ENCODE measurements around the gene KRTAP9-6. TPM values are rescaled to one million over a fixed set of nuclear protein-coding genes. Genes with fewer than 3 reads are reported as not detected.
A peak's percentile ranks its signal among the peaks of the same experiment; 100 is the strongest.
"Not testable (repeated sequence)": the region's sequence is repeated elsewhere in the genome, so short reads cannot be mapped to it uniquely, and the experiment has no call there.

The KRTAP9-6 gene
- not detected in 2 replicates for polyA plus RNA-seq (2014; cell fraction: cytosol; rRNA removed)
- not detected in 2 replicates for polyA plus RNA-seq (2014; cell fraction: nucleus; rRNA removed)

DNA sequence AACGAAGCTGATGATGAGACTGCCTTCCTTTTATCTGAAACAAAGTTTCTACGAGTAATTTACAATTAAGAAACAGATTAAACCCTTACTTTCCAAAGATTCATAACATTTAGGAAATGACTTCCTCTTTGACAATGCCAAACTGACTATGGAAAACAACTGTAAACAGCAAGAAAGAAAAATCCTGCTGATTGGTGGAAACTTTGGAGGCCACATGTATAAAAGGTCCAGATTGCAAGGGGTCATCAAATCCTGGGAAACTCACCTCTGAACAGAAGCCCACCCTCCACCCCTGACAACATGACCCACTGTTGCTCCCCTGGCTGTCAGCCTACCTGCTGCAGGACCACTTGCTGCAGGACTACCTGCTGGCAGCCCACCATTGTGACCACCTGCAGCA, at the start of gene KRTAP9-6:
KRTAP9-6 (plus strand) TSS at position 301 of the 400 bp plus-strand sequence; CDS start at position 301, 0 bp downstream.
- DNase-seq (ENCODE audit: low spot score) = no peak

DNA sequence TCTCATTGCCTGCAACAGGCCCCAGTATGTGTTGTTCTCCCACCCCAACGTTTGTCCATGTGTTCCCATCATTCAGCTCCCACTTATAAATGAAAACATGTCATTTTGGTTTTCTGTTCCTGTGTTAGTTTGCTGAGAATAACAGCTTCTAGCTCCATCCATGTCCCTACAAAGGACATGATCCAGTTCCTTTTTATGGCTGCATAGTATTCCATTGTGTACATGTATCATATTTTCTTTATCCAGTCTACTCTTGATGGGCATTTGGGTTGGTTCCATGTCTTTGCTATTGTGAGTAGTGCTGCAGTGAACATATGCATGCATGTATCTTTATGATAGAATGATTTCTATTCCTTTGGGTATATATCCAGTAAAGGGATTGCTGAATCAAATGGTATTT, 49.5 kb upstream of the KRTAP9-6 start:
- no peak for DNase-seq (ENCODE audit: low spot score)

DNA sequence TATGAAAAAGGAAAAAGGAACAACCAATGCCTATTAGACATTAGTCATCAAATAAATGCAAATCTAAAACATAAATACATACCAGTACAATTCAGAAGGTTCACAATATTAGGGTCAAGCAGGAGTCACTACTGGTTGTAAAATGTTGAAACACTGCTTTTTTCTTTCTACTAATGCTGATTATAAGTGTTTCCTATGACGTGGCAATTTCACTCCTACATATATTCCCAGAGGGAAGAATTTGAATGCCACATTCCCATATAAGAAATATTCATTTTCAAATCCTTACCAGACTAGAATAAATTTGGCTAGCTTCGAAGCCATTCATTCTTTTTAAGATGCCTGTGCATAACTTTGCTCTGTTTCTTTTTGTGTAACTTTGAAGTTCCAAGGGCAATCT, 41.4 kb upstream of the KRTAP9-6 start:
- no peak for DNase-seq (ENCODE audit: low spot score)

GRCh38 chr17:41226051-41226450, 39.1 kb upstream of the KRTAP9-6 start:
- no peak for DNase-seq (ENCODE audit: low spot score)

DNA sequence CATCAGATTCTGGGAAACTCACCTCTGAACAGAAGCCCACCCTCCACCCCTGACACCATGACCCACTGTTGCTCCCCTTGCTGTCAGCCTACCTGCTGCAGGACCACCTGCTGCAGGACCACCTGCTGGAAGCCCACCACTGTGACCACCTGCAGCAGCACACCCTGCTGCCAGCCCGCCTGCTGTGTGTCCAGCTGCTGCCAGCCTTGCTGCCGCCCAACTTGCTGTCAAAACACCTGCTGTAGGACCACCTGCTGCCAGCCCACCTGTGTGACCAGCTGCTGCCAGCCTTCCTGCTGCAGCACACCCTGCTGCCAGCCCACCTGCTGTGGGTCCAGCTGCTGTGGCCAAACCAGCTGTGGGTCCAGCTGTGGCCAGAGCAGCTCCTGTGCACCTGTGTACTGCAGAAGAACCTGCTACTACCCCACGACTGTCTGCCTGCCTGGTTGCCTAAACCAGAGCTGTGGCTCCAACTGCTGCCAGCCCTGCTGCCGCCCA, 38.5 kb upstream of the KRTAP9-6 start, which contains the start of gene KRTAP9-2:
KRTAP9-2 (plus strand) TSS at position 51 of the 498 bp plus-strand sequence; CDS start at position 58, 7 bp downstream.
- DNase-seq (ENCODE audit: low spot score) = not testable (repeated sequence)

DNA sequence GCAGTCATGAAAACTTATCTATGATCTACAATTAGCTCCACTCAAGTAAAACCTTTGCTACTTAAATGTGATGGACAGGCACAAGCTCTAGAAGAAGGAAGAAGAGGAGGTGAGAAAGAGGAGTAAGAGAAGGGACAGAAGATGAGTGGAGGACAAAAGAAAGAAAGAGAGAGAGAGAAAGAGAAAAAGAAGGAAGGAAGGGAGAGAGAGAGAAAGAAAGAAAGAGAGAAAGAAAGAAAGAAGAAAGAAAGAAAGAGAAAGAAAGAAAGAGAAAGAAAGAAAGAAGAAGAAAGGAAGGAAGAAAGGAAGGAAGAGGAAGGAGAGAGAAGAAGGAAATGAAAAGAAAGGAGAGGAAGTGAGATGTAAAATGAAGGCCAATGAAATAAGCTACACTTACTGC, 35.1 kb upstream of the KRTAP9-6 start:
- DNase-seq (ENCODE audit: low spot score) = no peak

GRCh38 chr17:41231731-41232130, 33.4 kb upstream of the KRTAP9-6 start:
- DNase-seq (ENCODE audit: low spot score) = no peak

DNA sequence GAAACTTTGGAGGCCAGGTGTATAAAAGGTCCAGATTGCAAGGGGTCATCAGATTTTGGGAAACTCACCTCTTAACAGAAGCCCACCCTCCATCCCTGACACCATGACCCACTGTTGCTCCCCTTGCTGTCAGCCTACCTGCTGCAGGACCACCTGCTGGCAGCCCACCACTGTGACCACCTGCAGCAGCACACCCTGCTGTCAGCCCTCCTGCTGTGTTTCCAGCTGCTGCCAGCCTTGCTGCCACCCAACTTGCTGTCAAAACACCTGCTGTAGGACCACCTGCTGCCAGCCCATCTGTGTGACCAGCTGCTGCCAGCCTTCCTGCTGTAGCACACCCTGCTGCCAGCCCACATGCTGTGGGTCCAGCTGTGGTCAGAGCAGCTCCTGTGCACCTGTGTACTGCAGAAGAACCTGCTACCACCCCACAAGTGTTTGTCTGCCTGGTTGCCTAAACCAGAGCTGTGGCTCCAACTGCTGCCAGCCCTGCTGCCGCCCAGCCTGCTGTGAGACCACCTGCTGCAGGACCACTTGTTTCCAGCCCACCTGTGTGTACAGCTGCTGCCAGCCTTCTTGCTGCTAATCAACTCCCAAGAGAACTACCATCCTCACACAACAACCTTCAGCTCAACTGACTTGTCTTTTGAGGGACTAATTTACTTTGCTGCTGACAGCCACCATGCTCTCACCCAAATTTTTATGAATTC, 32.6 kb upstream of the KRTAP9-6 start, which contains the start of gene KRTAP9-3:
KRTAP9-3 (plus strand) TSS at position 51 of the 707 bp plus-strand sequence; CDS start at position 104, 53 bp downstream.
- not testable (repeated sequence) for DNase-seq (ENCODE audit: low spot score)

DNA sequence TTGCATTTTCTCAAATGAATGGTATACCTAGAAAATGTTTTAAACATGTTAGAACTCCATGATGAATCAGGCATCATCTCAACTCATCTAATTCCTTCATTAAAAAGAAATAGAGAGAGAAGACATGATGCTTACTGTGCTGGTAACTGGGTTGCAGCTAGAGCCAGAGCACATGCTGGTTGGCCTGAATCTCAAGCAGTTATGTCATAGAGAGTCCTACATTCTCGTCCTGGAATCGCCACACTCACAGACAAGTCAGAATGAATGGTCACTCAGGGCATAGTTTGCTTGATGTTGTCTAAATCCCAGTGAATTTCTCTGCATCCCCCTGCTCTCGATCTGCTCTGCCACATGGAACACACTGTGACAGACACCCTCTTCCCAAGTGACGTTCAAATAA, 28.1 kb upstream of the KRTAP9-6 start:
- DNase-seq (ENCODE audit: low spot score) = not testable (repeated sequence)

DNA sequence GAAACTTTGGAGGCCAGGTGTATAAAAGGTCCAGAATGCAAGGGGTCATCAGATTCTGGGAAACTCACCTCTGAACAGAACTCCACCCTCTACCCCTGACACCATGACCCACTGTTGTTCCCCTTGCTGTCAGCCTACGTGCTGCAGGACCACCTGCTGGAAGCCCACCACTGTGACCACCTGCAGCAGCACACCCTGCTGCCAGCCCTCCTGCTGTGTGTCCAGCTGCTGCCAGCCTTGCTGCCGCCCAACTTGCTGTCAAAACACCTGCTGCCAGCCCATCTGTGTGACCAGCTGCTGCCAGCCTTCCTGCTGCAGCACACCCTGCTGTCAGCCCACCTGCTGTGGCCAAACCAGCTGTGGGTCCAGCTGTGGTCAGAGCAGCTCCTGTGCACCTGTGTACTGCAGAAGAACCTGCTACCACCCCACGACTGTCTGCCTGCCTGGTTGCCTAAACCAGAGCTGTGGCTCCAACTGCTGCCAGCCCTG, 27.2 kb upstream of the KRTAP9-6 start, which contains the start of gene KRTAP9-8:
KRTAP9-8 (plus strand) TSS at position 51 of the 489 bp plus-strand sequence; CDS start at position 104, 53 bp downstream.
- not testable (repeated sequence) for DNase-seq (ENCODE audit: low spot score)

DNA sequence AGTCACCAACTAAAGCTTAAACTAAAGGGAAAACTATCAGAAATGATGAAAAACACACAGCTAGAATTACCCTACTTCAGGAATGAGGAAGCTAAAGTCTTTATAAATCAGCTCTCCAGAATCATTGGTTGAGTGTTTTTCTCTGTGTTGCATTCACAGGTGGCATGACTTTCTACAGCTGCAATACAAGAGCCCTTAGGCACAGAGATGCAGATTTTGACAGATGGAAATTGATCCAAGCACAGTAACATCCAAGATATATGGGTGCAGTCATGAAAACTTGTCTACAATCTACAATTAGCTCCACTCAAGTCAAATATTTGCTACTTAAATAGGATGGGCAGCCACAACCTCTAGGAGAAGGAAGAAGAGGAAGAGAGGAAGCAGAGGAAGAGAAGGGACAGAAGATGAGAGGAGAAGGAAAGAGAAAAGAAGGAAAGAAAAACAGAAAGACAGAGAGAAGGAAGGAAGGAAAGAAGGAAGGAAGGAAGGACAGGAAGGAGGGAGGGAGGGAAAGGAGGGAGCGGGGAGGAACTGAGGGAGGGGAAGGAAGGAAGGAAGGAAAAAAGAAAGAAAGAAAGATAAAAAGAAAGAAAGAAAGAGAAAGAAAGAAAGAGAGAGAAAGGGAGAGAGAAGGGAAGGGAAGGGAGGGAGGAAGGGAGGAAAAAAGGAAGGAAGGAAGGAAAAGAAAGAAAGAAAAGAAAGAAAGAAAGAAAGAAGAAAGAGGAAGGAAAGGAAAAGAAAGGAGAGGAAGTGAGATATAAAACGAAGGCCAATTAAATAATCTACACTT, 18.0 kb upstream of the KRTAP9-6 start:
- DNase-seq (ENCODE audit: low spot score) = not testable (repeated sequence)

DNA sequence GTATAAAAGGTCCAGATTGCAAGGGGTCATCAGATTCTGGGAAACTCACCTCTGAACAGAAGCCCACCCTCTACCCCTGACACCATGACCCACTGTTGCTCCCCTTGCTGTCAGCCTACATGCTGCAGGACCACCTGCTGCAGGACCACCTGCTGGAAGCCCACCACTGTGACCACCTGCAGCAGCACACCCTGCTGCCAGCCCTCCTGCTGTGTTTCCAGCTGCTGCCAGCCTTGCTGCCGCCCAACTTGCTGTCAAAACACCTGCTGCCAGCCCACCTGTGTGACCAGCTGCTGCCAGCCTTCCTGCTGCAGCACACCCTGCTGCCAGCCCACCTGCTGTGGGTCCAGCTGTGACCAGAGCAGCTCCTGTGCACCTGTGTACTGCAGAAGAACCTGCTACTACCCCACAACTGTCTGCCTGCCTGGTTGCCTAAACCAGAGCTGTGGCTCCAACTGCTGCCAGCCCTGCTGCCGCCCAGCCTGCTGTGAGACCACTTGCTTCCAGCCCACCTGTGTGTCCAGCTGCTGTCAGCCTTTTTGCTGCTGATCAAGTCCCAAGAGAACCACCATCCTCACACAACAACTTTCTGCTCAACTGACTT, 15.4 kb upstream of the KRTAP9-6 start, which contains the start of gene KRTAP9-4:
KRTAP9-4 (plus strand) TSS at position 51 of the 604 bp plus-strand sequence; CDS start at position 85, 34 bp downstream.
- peak; percentile 0 for DNase-seq (ENCODE audit: low spot score)

DNA sequence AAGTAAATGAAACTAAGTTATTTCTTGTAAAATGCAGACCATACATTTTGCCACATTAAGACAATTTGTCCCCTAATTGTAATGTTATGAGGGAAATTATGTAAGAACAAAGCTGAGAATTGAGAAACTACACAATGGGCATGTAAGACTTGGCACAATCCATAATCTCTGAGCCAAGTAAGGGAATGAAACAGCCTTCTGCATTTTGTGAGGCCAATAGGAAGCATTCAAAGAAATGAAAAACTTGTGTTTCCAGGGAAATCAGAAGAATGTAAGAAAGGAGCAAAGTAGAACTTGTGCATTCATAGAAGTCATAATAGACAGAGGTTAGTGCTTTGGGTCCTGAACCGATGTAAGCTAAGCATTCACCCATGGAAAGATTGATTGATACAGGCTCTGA, 13.9 kb upstream of the KRTAP9-6 start:
- no peak for DNase-seq (ENCODE audit: low spot score)

DNA sequence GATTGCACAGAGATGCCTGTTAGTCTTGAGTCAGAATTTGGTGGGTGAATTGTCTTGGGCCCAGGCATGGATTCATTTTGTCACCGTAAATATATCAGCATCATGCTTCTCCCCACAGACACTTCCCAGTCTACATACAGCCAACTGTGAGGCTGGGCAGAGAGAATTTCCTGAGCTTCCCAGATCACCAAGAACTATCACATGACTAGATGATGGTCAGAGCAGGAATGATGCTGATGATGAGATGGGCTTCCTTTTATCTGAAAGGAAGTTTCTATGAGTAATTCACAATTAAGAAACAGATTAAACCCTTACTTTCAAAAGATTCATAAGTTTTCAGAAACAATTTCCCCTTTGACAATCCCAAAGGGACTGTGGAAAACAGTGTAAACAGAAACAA, 10.3 kb upstream of the KRTAP9-6 start:
- peak; percentile 0 for DNase-seq (ENCODE audit: low spot score)

DNA sequence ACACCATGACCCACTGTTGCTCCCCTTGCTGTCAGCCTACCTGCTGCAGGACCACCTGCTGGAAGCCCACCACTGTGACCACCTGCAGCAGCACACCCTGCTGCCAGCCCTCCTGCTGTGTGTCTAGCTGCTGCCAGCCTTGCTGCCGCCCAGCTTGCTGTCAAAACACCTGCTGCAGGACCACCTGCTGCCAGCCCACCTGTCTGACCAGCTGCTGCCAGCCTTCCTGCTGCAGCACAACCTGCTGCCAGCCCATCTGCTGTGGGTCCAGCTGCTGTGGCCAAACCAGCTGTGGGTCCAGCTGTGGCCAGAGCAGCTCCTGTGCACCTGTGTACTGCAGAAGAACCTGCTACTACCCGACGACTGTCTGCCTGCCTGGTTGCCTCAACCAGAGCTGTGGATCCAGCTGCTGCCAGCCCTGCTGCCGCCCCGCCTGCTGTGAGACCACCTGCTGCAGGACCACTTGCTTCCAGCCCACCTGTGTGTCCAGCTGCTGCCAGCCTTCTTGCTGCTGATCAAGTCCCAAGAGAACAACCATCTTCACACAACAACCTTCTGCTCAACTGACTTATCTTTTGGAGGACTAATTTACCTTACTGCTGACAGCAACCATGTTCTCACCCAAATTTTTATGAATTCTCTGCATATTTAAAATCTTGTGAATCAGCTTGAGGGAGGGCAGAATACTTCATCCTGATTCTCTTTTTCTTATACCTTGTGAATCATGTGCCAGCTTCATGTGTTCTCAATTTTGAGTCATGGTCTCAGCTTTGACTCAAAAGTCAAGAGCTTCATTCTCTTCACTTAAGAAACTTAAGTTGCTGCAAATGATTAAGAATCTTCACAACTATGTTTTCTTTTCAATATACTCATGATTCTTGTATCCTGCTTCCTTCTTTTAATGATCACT, 9.5 kb upstream of the KRTAP9-6 start, which contains the start of gene KRTAP9-9:
KRTAP9-9 (plus strand) TSS at position 4 of the 910 bp plus-strand sequence.
- peak; percentile 0 for DNase-seq (ENCODE audit: low spot score)

GRCh38 chr17:41256291-41256685, 8.9 kb upstream of the KRTAP9-6 start:
- DNase-seq (ENCODE audit: low spot score) = peak; percentile 0

GRCh38 chr17:41258406-41258805, 6.8 kb upstream of the KRTAP9-6 start:
- DNase-seq (ENCODE audit: low spot score) = no peak

DNA sequence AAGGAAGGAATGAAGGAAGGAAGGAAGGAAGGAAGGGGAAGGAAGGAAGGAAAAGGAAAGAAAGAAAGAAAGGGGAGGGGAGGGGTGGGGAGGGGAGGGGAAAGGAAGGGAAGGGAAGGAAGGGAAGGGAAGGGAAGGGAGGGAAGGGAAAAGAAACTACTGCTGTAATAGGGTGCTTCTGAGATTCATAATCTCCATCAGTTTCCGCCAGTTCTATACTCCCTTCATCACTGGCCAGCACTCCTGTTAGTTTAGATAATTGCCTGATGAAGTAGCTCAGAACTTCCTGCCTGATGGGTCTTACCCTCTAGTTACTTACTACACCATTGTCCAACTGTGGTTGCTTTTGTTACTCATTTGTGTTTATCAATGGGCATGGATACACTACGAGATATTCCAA, 2.0 kb upstream of the KRTAP9-6 start:
- no peak for DNase-seq (ENCODE audit: low spot score)

- peak; percentile 0 for DNase-seq (ENCODE audit: low spot score)
Observed at GRCh38 chr17:41264599-41264998, 579 bp upstream of the KRTAP9-6 start.

GRCh38 chr17:41267711-41268110, 2.5 kb downstream of the KRTAP9-6 start:
- no peak for DNase-seq (ENCODE audit: low spot score)

Measured in SK-N-DZ (cell line).